HG02852 (cell line): ENCODE data around the gene CGB3.

Experiments
- ATAC-seq: cut with Tn5 transposase; IDR thresholded peaks from one replicate; pipeline ENCODE4 v1.9.1; 2021; ENCODE audit warnings: mild to moderate bottlenecking, moderate library complexity; ENCODE audit not compliant: unreplicated experiment

Gene CGB3

GRCh38 chr19:48988860-48989259 lies 35.3 kb downstream of the CGB3 start:
- ATAC-seq, result no peak

GRCh38 chr19:48988286-48988685 lies 35.8 kb downstream of the CGB3 start:
- ATAC-seq, result no peak

- ATAC-seq, result no peak
These were observed 36.8 kb downstream of the CGB3 start for GRCh38 chr19:48987323-48987722.

- ATAC-seq, result no peak
These were observed 37.9 kb downstream of the CGB3 start for GRCh38 chr19:48986211-48986610.

- ATAC-seq, result no peak
These were observed 38.4 kb downstream of the CGB3 start for GRCh38 chr19:48985711-48986110.

GRCh38 chr19:48982280-48982679 lies 41.9 kb downstream of the CGB3 start:
- no peak for ATAC-seq

GRCh38 chr19:48977061-48977460 lies 47.1 kb downstream of the CGB3 start:
- ATAC-seq, result no peak

- ATAC-seq, result no peak
These were observed 47.9 kb downstream of the CGB3 start for GRCh38 chr19:48975947-48976847.
